Measurements from ENCODE around the gene DSCAML1.

DNA sequence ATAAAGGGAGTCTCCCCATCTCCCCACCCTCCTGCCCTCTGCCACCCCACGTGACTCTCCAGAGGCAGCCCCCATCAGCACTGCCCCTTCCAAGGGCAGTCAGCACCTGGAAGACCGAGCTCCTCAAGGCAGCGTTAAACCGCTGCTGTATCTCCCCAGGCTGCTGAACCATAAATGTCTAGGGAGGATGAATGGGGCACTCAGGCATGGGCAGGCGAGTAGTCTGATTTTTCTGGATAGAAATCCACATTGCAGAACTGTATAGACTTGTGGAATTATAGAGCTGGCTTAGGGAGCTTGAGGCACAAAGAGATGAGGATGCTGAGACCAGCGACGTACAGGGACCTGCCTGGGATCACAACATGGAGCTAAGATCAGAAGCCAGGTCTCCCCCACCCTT is 269.7 kb downstream of the DSCAML1 start:
- TF ChIP-seq CTCF (IDR thresholded peaks at IDR 0.05) (no peak), POLR2A (IDR thresholded peaks at IDR 0.05) (no peak)

Measured in testis (tissue), 2 donors.